ENCODE measurements around the gene SLC12A6.

DNA sequence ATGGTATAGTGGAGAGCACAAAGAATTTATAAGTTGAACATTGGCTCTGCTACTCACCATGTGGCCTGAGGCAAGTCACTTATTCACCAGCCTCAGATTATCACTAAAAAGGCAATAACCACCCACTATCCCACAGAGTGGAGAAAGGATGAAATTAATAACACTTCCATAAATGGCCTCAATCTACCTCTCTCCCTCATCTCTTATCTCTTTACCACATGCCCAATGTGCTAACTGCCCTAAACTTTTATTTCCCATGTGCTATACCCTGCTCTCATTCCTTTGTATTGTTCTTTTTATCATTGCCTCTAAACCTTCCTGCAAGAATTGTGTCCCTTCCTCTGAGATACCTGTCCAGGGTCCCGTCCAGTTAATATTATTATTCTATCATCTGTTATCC, 26.0 kb downstream of the SLC12A6 start:
- TF ChIP-seq CTCF (IDR thresholded peaks at IDR 0.05; ENCODE audit: insufficient read depth, low read length, poor library complexity, severe bottlenecking) (no peak), EZH2phosphoT487 (conservative IDR thresholded peaks at IDR 0.05; ENCODE audit: low read length) (no peak)
